BE2C (cell line): ENCODE data around the gene TP53BP2.

ENCODE experiments used
- DNase-seq: peaks from one replicate; pipeline ENCODE4 v3.0.0-alpha.2; 2020
- H3K27me3 ChIP-seq: fragments of 250-450 bp; sonication (Bioruptor Pico); 2 replicates; pipeline ENCODE4 v1.5.1; 2020; ENCODE audit warnings: mild to moderate bottlenecking
- H3K36me3 ChIP-seq: fragments of 250-450 bp; sonication (Bioruptor Pico); 2 replicates; pipeline ENCODE4 v1.5.1; 2020; ENCODE audit warnings: mild to moderate bottlenecking
- H3K4me1 ChIP-seq: fragments of 250-450 bp; sonication (Bioruptor Pico); 2 replicates; pipeline ENCODE4 v1.5.1; 2020
- H3K4me3 ChIP-seq: 2 replicates; pipeline ENCODE4 v1.5.1; 2011; ENCODE audit warnings: low read depth, low read length
- H3K9me3 ChIP-seq: fragments of 250-450 bp; sonication (Bioruptor Pico); 2 replicates; pipeline ENCODE4 v1.5.1; 2020
- TF ChIP-seq, protein P1 (sequence below): IDR thresholded peaks from 2 replicates; pipeline ENCODE4 v1.5.1; 2012; ENCODE audit warnings: mild to moderate bottlenecking, low read depth, low read length

Gene TP53BP2

DNA sequence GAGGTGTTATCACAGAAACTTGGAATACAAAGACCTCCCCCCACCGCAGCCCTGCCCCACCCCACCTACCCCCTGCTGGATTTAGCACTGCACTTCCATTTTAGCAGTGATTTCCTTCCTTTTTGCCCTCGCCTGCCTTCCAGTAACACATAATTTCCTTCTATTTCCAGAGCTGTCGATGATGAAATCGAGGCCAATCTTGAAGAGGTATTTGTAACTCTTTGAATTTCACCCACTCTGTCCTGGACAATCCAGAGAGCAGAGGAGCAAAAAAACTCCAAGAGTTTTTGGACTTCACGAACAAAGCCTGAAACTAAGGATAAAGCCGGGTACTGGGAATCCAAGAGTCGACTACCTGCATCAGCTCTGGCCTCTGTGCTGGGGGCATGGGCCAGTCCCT is 84.3 kb downstream of the TP53BP2 start:
- no peak for DNase-seq
- TF ChIP-seq, protein P1, sequence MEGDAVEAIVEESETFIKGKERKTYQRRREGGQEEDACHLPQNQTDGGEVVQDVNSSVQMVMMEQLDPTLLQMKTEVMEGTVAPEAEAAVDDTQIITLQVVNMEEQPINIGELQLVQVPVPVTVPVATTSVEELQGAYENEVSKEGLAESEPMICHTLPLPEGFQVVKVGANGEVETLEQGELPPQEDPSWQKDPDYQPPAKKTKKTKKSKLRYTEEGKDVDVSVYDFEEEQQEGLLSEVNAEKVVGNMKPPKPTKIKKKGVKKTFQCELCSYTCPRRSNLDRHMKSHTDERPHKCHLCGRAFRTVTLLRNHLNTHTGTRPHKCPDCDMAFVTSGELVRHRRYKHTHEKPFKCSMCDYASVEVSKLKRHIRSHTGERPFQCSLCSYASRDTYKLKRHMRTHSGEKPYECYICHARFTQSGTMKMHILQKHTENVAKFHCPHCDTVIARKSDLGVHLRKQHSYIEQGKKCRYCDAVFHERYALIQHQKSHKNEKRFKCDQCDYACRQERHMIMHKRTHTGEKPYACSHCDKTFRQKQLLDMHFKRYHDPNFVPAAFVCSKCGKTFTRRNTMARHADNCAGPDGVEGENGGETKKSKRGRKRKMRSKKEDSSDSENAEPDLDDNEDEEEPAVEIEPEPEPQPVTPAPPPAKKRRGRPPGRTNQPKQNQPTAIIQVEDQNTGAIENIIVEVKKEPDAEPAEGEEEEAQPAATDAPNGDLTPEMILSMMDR: no peak
- Histone ChIP-seq H3K4me1 (no peaks in the 10 kb centered on the region), H3K27me3 (no peaks in the 10 kb centered on the region), H3K36me3 (peaks cover 7% of the 10 kb centered on the region), H3K4me3 (no peak overlapping the region), H3K9me3 (no peaks in the 10 kb centered on the region)

DNA sequence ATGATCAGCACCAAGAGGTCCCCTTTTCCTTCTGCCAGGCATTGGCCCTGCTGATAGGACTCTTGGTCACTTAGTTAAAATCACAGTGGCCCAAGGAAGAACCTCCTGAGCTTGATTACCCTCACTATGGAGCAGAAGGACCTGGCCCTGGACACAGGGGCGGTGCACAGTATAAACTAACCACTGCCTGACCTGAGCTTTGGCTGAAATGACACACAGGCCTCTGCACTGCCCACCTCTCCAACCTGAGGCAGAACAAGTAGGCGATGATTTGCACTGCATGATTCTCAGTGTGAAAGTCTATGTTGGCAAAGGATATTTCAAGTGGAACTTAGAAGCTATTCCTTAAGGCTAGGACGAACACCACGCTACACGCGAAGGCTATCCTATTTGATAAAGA is 84.9 kb downstream of the TP53BP2 start:
- H3K36me3 ChIP-seq: peaks cover 7% of the 10 kb centered on the region
- H3K27me3 ChIP-seq: no peaks in the 10 kb centered on the region
- H3K4me3 ChIP-seq: no peak overlapping the region
- H3K9me3 ChIP-seq: no peaks in the 10 kb centered on the region
- no peaks in the 10 kb centered on the region for H3K4me1 ChIP-seq
- TF ChIP-seq, protein P1: no peak
- DNase-seq: no peak

DNA sequence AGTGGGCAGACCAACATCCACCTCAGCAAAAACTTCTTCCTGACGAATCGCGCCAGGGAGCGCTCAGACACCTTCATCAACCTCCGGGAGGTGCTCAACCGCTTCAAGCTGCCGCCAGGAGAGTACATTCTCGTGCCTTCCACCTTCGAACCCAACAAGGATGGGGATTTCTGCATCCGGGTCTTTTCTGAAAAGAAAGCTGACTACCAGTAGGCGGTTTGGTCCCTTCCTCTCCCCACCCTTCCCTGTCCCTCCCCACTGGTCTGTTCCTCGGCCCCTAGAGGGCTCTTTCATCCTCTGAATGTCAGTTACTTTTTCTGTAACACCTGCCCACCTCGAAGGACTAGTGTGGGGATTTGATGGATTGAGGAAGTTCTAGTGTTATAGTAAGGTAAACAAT is 86.5 kb downstream of the TP53BP2 start:
- H3K36me3 ChIP-seq: peaks cover 2% of the 10 kb centered on the region; the same call in 1 of the 2 replicates
- TF ChIP-seq, protein P1: peak; percentile 20; the same call in 1 of the 2 replicates
- DNase-seq: no peak
- H3K27me3 ChIP-seq: no peaks in the 10 kb centered on the region
- no peak overlapping the region for H3K4me3 ChIP-seq
- H3K4me1 ChIP-seq: no peaks in the 10 kb centered on the region
- no peaks in the 10 kb centered on the region for H3K9me3 ChIP-seq

DNA sequence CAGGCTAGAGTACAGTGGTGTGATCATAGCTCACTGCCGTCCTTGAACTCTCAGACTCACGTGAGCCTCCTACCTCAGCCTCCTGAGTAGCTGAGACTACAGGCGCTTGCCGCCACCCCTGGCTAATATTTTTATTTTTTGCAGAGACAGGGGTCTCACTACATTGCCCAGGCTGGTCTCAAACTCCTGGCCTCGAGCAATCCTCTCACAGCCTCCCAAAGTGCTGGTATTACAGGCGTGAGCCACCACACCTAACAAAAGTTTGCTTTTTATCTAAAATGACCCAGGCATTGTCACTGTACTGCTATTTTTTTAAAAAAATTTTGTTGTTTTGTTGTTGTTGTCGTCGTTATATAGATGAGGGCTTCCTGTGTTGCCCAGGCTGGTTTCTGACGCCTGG is 87.0 kb downstream of the TP53BP2 start:
- no peak for DNase-seq
- Histone ChIP-seq H3K9me3 (no peaks in the 10 kb centered on the region), H3K27me3 (no peaks in the 10 kb centered on the region), H3K4me3 (no peak overlapping the region), H3K4me1 (no peaks in the 10 kb centered on the region), H3K36me3 (peaks cover 2% of the 10 kb centered on the region)
- TF ChIP-seq, protein P1: no peak

DNA sequence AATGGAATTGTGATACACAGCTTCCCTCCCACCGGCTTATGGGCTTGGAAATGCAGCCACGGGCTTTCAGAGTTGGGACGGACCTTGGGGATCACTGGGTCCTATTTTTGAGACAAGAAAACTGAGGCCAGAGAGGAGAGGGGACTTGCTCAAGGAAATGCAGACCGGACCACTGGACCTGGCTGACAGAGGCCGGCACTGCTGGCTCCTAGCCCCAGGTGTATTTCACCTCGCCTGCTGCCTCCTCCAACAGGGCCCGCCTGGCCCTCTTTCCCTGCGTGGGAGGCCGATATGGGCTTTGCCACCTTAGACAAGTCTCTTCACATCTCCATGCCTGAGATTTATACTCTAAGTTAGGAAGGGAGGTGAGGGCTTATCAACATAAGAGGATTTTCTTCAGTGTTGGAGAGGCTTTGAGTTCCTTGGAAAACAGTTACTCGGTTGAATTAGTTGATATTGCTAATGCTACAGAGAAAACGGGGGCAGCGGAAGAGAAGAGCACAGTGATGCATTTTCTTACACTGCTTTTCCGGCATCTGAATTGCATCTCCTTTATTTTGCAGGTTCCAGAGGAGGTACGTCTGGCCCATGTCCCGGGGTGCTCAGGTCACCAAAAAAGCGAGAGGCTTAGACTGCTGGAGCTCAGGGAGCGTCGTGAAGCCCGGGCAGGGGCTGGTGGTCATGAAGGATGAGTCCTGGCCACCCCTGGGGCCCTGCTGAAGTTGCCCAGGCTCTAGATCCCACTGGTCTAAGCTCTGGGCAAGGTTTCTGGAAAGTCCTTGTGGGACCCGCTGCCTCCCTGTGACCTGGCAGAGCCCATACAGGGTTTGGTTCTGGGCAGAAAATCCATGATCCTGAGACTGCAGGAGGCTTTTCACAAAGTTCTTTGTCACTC is 88.7 kb downstream of the TP53BP2 start:
- no peaks in the 10 kb centered on the region for H3K9me3 ChIP-seq
- no peak overlapping the region for H3K4me3 ChIP-seq
- no peaks in the 10 kb centered on the region for H3K27me3 ChIP-seq
- DNase-seq: no peak
- H3K4me1 ChIP-seq: no peaks in the 10 kb centered on the region
- TF ChIP-seq, protein P1: no peak
- peaks cover 7% of the 10 kb centered on the region for H3K36me3 ChIP-seq
